GM15510 (cell line): Measurements from ENCODE around the gene COX8A.

Experiments used
- POLR2A ChIP-seq: IDR thresholded peaks from 3 replicates; pipeline ENCODE4 v1.6.1; 2011; ENCODE audit warnings: borderline replicate concordance; ENCODE audit not compliant: insufficient read length; ENCODE audit errors: extremely low read depth

COX8A gene

GRCh38 chr11:63974259-63975143, at the start of gene COX8A:
TSS of gene COX8A (plus strand) at chr11:63974620. CDS start at chr11:63974681, 61 bp downstream.
- peak; percentile 77 for TF ChIP-seq POLR2A

- TF ChIP-seq POLR2A: no peak
These were observed 44.8 kb upstream of the COX8A start for GRCh38 chr11:63929616-63930015.

GRCh38 chr11:63931045-63931444, 43.4 kb upstream of the COX8A start:
- no peak for TF ChIP-seq POLR2A

- no peak for TF ChIP-seq POLR2A
These were observed 42.5 kb upstream of the COX8A start for GRCh38 chr11:63931876-63932275.

GRCh38 chr11:63933459-63933858, 41.0 kb upstream of the COX8A start:
- no peak for TF ChIP-seq POLR2A

- no peak for TF ChIP-seq POLR2A
These were observed 36.5 kb upstream of the COX8A start for GRCh38 chr11:63937713-63938478.

GRCh38 chr11:63938479-63939396, 35.7 kb upstream of the COX8A start, which contains the start of gene NAA40:
TSS of gene NAA40 (plus strand) at chr11:63939002. CDS start at chr11:63939097, 95 bp downstream.
- TF ChIP-seq POLR2A: peak; percentile 63

GRCh38 chr11:63939397-63939891, 35.0 kb upstream of the COX8A start:
- TF ChIP-seq POLR2A: no peak

- no peak for TF ChIP-seq POLR2A
These were observed 33.6 kb upstream of the COX8A start for GRCh38 chr11:63940786-63941185.

- TF ChIP-seq POLR2A: no peak
These were observed 32.5 kb upstream of the COX8A start for GRCh38 chr11:63941901-63942300.

GRCh38 chr11:63942803-63943202, 31.6 kb upstream of the COX8A start:
- no peak for TF ChIP-seq POLR2A

- TF ChIP-seq POLR2A: no peak
These were observed 29.4 kb upstream of the COX8A start for GRCh38 chr11:63944987-63945386.

GRCh38 chr11:63945477-63946163, 28.8 kb upstream of the COX8A start:
- TF ChIP-seq POLR2A: no peak
